Measurements from ENCODE around the gene GPAM.

The GPAM gene

GRCh38 chr10:112184052-112184371 lies 447 bp upstream of the GPAM start:
- no peak for DNase-seq (ENCODE audit: low read depth)

GRCh38 chr10:112182784-112183328 lies 709 bp downstream of the GPAM start:
- no peak for DNase-seq (ENCODE audit: low read depth)

GRCh38 chr10:112177247-112177646 lies 6.3 kb downstream of the GPAM start:
- DNase-seq (ENCODE audit: low read depth), result no peak

- no peak for DNase-seq (ENCODE audit: low read depth)
These were observed 7.0 kb downstream of the GPAM start for GRCh38 chr10:112176543-112176942.

GRCh38 chr10:112175409-112175808 lies 8.2 kb downstream of the GPAM start:
- no peak for DNase-seq (ENCODE audit: low read depth)

- DNase-seq (ENCODE audit: low read depth), result no peak
These were observed 10.4 kb downstream of the GPAM start for GRCh38 chr10:112173206-112173605.

- DNase-seq (ENCODE audit: low read depth), result no peak
These were observed 14.8 kb downstream of the GPAM start for GRCh38 chr10:112168733-112169132.

GRCh38 chr10:112166800-112167199 lies 16.8 kb downstream of the GPAM start:
- no peak for DNase-seq (ENCODE audit: low read depth)

- no peak for DNase-seq (ENCODE audit: low read depth)
These were observed 21.6 kb downstream of the GPAM start for GRCh38 chr10:112161757-112162518.

- DNase-seq (ENCODE audit: low read depth), result no peak
These were observed 22.7 kb downstream of the GPAM start for GRCh38 chr10:112160834-112161233.

- DNase-seq (ENCODE audit: low read depth), result no peak
These were observed 24.1 kb downstream of the GPAM start for GRCh38 chr10:112159469-112159868.

GRCh38 chr10:112151524-112152039 lies 32.0 kb downstream of the GPAM start:
- DNase-seq (ENCODE audit: low read depth), result no peak

GRCh38 chr10:112148331-112148730 lies 35.2 kb downstream of the GPAM start:
- no peak for DNase-seq (ENCODE audit: low read depth)

- no peak for DNase-seq (ENCODE audit: low read depth)
These were observed 36.8 kb downstream of the GPAM start for GRCh38 chr10:112146799-112147198.

GRCh38 chr10:112145263-112145662 lies 38.3 kb downstream of the GPAM start:
- DNase-seq (ENCODE audit: low read depth), result no peak

- no peak for DNase-seq (ENCODE audit: low read depth)
These were observed 40.1 kb downstream of the GPAM start for GRCh38 chr10:112143420-112143819.

GRCh38 chr10:112141292-112141691 lies 42.3 kb downstream of the GPAM start:
- DNase-seq (ENCODE audit: low read depth), result no peak

GRCh38 chr10:112140110-112140970 lies 43.2 kb downstream of the GPAM start:
- DNase-seq (ENCODE audit: low read depth), result peak; percentile 39

GRCh38 chr10:112139176-112139575 lies 44.4 kb downstream of the GPAM start:
- no peak for DNase-seq (ENCODE audit: low read depth)

GRCh38 chr10:112137154-112137987 lies 46.2 kb downstream of the GPAM start:
- peak; percentile 46 for DNase-seq (ENCODE audit: low read depth)

GRCh38 chr10:112136486-112137153 lies 46.9 kb downstream of the GPAM start:
- no peak for DNase-seq (ENCODE audit: low read depth)
